ENCODE results near the gene EPHA4.

- TF ChIP-seq EZH2 (IDR thresholded peaks at IDR 0.05; ENCODE audit: insufficient read depth, low read length): no peak
- TF ChIP-seq, protein P1, sequence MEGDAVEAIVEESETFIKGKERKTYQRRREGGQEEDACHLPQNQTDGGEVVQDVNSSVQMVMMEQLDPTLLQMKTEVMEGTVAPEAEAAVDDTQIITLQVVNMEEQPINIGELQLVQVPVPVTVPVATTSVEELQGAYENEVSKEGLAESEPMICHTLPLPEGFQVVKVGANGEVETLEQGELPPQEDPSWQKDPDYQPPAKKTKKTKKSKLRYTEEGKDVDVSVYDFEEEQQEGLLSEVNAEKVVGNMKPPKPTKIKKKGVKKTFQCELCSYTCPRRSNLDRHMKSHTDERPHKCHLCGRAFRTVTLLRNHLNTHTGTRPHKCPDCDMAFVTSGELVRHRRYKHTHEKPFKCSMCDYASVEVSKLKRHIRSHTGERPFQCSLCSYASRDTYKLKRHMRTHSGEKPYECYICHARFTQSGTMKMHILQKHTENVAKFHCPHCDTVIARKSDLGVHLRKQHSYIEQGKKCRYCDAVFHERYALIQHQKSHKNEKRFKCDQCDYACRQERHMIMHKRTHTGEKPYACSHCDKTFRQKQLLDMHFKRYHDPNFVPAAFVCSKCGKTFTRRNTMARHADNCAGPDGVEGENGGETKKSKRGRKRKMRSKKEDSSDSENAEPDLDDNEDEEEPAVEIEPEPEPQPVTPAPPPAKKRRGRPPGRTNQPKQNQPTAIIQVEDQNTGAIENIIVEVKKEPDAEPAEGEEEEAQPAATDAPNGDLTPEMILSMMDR (IDR thresholded peaks at IDR 0.05; ENCODE audit: insufficient read depth, low read depth, low read length): no peak
Measured at GRCh38 chr2:221477714-221478484, 94.2 kb downstream of the EPHA4 start.
